ENCODE results near the gene TMEM59L.
A peak's percentile ranks its signal among the peaks of the same experiment; 100 is the strongest.

The TMEM59L gene

DNA sequence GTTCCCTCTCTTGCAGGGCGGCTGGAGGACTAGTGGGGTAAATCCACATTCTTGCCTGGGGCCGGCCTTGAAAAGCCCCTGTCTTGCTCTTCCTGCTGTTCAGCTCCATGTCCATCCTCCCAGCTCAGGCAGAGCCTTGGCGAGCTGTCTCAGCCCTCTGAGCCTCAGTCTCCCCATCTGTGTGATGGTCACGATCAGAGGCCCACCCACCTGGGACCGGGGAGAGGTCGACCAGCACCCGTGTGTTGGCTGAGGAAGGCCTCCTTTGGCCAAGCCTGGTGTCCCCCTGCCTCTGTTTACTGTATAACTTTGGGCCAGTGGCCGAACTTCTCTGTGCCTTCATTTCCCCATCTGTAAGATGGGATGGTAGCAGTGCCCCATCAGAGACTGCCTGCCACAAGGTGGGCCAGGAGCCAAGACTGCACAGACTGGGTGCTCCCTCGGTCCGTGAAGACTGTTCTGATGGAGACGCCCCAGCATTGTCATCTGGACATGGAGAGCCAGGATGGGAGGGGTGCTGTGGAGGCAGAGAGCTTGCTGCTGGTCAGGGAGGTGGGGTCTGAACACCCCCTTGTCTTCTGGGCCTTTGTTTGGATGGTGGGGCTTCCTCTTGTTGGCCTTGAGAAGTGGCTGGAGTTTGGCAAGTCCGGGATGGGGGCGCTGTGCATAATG lies 42.6 kb downstream of the TMEM59L start:
- no peak for DNase-seq (ENCODE audit: low read depth)
- TF ChIP-seq, protein P1, sequence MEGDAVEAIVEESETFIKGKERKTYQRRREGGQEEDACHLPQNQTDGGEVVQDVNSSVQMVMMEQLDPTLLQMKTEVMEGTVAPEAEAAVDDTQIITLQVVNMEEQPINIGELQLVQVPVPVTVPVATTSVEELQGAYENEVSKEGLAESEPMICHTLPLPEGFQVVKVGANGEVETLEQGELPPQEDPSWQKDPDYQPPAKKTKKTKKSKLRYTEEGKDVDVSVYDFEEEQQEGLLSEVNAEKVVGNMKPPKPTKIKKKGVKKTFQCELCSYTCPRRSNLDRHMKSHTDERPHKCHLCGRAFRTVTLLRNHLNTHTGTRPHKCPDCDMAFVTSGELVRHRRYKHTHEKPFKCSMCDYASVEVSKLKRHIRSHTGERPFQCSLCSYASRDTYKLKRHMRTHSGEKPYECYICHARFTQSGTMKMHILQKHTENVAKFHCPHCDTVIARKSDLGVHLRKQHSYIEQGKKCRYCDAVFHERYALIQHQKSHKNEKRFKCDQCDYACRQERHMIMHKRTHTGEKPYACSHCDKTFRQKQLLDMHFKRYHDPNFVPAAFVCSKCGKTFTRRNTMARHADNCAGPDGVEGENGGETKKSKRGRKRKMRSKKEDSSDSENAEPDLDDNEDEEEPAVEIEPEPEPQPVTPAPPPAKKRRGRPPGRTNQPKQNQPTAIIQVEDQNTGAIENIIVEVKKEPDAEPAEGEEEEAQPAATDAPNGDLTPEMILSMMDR (IDR thresholded peaks at IDR 0.05; ENCODE audit: insufficient read depth, low read depth, low read length, missing control alignments) = no peak
- H3K4me3 ChIP-seq (ENCODE audit: low read depth, low read length) = no peak overlapping the region

DNA sequence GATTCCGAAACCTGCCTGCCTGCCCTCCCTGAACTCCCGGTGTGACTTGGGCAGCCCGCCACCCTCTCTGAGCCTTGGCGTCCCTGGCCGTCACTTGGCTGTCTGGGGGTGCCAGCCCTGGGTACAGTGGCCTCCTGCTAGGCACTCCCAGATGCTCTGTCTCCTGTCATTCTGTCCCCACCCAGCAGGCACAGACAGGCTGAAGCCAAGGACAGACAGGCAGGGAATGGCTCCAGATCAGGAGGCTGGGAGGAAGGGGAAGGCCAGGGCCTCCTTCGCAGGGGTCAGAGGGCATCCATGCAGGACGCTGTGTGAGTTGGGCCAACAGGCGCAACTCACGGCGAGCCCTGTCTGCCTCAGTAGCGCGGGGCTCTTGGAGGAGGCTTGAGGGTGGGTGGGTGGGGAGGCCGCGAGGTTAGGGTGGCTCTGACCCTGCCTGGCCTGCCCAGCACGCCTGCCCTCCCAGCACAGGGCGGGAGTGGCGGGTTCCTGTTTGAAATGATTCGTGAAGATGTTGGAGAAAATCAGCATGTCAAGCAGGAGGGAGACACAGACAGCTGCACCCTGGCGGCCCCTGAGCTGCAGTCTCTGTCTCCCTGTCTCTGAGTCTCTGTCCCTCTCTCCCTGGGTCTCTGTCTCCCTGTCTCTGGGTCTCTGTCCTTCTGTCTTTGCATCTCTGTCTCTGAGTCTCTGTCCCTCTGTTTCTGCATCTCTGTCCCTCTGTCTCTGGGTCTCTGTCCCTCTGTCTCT lies 43.8 kb downstream of the TMEM59L start:
- TF ChIP-seq, protein P1 (IDR thresholded peaks at IDR 0.05; ENCODE audit: insufficient read depth, low read depth, low read length, missing control alignments) = no peak
- DNase-seq (ENCODE audit: low read depth) = no peak
- no peak overlapping the region for H3K4me3 ChIP-seq (ENCODE audit: low read depth, low read length)

DNA sequence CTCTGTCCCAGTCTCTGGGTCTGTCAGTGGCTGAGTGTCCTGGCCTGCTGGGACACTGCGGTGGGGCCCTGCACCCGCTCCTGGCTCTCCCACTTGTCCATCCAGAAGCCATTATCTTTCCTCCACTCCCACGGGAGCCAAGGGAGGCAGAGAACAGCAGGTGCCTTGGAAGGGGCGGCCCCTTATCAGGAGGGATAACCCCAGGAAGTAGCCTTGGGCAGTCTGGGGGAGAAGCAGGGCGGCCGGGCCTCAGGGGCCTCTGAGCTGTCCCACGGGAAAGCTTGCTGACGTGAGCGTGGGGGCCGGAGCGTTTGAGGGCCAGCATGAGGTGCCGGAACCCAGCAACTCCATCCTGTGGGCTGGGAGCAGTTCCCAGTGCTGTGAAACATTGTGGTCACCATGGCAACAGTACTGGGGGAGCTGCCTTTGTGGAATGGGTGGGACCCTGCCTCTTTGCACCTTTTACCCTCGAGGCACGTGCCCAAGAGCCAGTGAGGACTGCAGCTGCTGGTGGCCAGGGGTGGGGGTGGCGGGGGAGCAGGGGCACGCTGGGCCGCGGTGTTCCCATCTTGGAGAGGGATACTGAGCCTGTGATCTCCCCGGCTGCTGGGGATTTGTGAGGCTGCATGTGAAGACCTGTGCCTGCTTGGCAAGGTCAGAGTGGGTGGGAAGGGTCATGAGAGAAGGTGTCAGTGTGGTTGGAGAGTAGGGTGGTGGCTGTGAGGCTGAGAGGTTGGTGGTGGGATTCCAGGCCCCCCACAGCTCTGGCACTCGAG lies 45.1 kb downstream of the TMEM59L start:
- peak; percentile 47 for DNase-seq (ENCODE audit: low read depth)

DNA sequence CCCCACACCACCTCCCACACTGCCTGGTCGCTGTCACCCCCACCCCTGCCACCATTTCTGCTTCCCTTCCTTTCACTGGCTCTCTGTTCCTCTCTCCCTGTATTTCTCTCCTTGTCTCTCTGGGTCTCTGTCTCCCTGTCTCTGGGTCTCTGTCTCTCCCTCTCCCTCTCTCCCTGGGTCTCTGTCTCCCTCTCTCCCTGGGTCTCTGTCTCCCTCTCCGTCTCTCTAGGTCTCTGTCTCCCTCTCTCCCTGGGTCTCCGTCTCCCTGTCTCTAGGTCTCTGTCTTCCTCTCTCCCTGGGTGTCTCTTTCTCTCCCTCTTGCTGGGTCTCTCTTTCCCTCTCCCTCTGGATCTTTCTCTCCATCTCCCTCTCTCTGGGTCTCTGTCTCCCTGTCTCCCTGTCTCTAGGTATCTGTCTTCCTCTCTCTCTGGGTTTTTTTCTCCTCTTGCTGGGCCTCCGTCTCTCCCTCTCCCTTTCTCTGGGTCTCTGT lies 45.7 kb downstream of the TMEM59L start:
- no peak overlapping the region for H3K4me3 ChIP-seq (ENCODE audit: low read depth, low read length)
- TF ChIP-seq, protein P1 (IDR thresholded peaks at IDR 0.05; ENCODE audit: insufficient read depth, low read depth, low read length, missing control alignments) = no peak
- no peak for DNase-seq (ENCODE audit: low read depth)

More for the DNA sequence above, 45.1 kb downstream of the TMEM59L start:
- no peak overlapping the region for H3K4me3 ChIP-seq (ENCODE audit: low read depth, low read length)
- TF ChIP-seq, protein P1 (IDR thresholded peaks at IDR 0.05; ENCODE audit: insufficient read depth, low read depth, low read length, missing control alignments) = no peak

DNA sequence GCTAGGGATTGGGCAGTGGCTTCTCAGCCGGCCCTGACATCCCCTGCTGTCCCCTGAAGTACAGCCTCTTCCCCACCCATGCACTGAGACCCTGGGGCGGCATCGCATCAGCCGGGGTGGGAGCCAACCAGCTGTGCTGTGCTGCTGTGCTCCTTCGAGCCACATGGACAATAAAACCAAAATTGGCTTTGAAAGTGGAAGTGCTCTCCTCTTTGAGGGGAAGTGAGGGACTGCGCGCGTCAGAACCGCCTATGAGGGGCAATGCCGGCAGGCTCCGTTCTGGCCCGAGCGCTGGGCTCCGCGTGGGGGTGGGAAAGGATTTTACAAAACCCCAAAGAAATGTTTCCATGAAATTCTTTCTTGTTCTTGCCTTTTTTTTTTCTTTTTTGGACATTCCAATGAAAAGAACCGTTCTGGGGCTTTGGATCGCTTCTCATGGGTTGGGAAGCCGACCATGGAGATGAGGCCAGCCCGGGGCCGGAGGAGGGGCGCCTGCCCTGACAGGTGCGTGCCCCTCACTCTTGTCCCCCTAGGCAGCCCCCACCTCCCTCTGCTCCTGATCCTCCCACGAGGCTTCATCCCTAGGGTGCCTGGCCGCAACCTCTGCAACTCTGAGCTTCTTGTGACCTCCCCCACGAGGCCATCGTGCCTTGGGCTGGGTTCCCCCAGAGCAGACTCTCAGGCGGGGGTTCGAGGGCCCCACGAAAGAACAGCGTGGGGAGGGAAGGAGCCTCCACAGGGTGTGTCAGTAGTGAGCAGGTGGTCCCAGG lies 46.8 kb downstream of the TMEM59L start:
- TF ChIP-seq, protein P1 (IDR thresholded peaks at IDR 0.05; ENCODE audit: insufficient read depth, low read depth, low read length, missing control alignments) = no peak
- no peak overlapping the region for H3K4me3 ChIP-seq (ENCODE audit: low read depth, low read length)
- DNase-seq (ENCODE audit: low read depth) = no peak
